ENCODE data around the gene CFAP77. TPM values are rescaled to one million over a fixed set of nuclear protein-coding genes. Genes with fewer than 3 reads are reported as not detected.

The CFAP77 gene
- total RNA-seq, 2 donors from 2014 or later = not detected

GRCh38 chr9:132439153-132439552, 29.1 kb downstream of the CFAP77 start:
- Histone ChIP-seq H3K36me3 (no peaks in the 10 kb centered on the region), H3K27ac (no peak overlapping the region), H3K9me3 (no peaks in the 10 kb centered on the region), H3K4me3 (no peak overlapping the region), H3K4me1 (ENCODE audit: control insufficient read depth in 1 of 2, low read depth in 2 of 2) (no peaks in the 10 kb centered on the region), H3K27me3 (replicated peaks; ENCODE audit: insufficient read depth) (no peaks in the 10 kb centered on the region)
- DNase-seq (ENCODE audit: low spot score) (no peak), ATAC-seq (ENCODE audit: insufficient number of reproducible peaks, low FRiP score, low read depth) (no peak)
- TF ChIP-seq CTCF (IDR thresholded peaks at IDR 0.05) = no peak

- ATAC-seq (ENCODE audit: insufficient number of reproducible peaks, low FRiP score, low read depth) (no peak), DNase-seq (ENCODE audit: low spot score) (no peak)
- H3K4me1 ChIP-seq (ENCODE audit: control insufficient read depth in 1 of 2, low read depth in 2 of 2) = no peaks in the 10 kb centered on the region
- H3K27ac ChIP-seq = no peak overlapping the region
- no peaks in the 10 kb centered on the region for H3K27me3 ChIP-seq (replicated peaks; ENCODE audit: insufficient read depth)
- no peak for TF ChIP-seq CTCF (IDR thresholded peaks at IDR 0.05)
- no peaks in the 10 kb centered on the region for H3K9me3 ChIP-seq
- no peak overlapping the region for H3K4me3 ChIP-seq
- no peaks in the 10 kb centered on the region for H3K36me3 ChIP-seq
Observed at GRCh38 chr9:132440735-132441134, 30.7 kb downstream of the CFAP77 start.

GRCh38 chr9:132441404-132441803, 31.4 kb downstream of the CFAP77 start:
- no peak for TF ChIP-seq CTCF (IDR thresholded peaks at IDR 0.05)
- Histone ChIP-seq H3K4me1 (ENCODE audit: control insufficient read depth in 1 of 2, low read depth in 2 of 2) (no peaks in the 10 kb centered on the region), H3K9me3 (no peaks in the 10 kb centered on the region), H3K4me3 (no peak overlapping the region), H3K27ac (no peak overlapping the region), H3K27me3 (replicated peaks; ENCODE audit: insufficient read depth) (no peaks in the 10 kb centered on the region), H3K36me3 (no peaks in the 10 kb centered on the region)
- no peak for DNase-seq (ENCODE audit: low spot score)
- no peak for ATAC-seq (ENCODE audit: insufficient number of reproducible peaks, low FRiP score, low read depth)

GRCh38 chr9:132443951-132444607, 34.1 kb downstream of the CFAP77 start:
- no peak for ATAC-seq (ENCODE audit: insufficient number of reproducible peaks, low FRiP score, low read depth)
- Histone ChIP-seq H3K36me3 (no peaks in the 10 kb centered on the region), H3K27me3 (replicated peaks; ENCODE audit: insufficient read depth) (no peaks in the 10 kb centered on the region), H3K27ac (no peak overlapping the region), H3K4me3 (no peak overlapping the region), H3K9me3 (no peaks in the 10 kb centered on the region), H3K4me1 (ENCODE audit: control insufficient read depth in 1 of 2, low read depth in 2 of 2) (no peaks in the 10 kb centered on the region)
- TF ChIP-seq CTCF (IDR thresholded peaks at IDR 0.05) = no peak
- no peak for DNase-seq (ENCODE audit: low spot score)

- TF ChIP-seq CTCF (IDR thresholded peaks at IDR 0.05) = no peak
- ATAC-seq (ENCODE audit: insufficient number of reproducible peaks, low FRiP score, low read depth) (no peak), DNase-seq (ENCODE audit: low spot score) (no peak)
- H3K27me3 ChIP-seq (replicated peaks; ENCODE audit: insufficient read depth) = no peaks in the 10 kb centered on the region
- no peak overlapping the region for H3K4me3 ChIP-seq
- no peaks in the 10 kb centered on the region for H3K4me1 ChIP-seq (ENCODE audit: control insufficient read depth in 1 of 2, low read depth in 2 of 2)
- H3K36me3 ChIP-seq = no peaks in the 10 kb centered on the region
- H3K27ac ChIP-seq = no peak overlapping the region
- no peaks in the 10 kb centered on the region for H3K9me3 ChIP-seq
Observed at GRCh38 chr9:132446887-132447286, 36.9 kb downstream of the CFAP77 start.

All from thoracic aorta (tissue), 2 donors.